ENCODE data around the gene CAMK2D. TPM values are rescaled to one million over a fixed set of nuclear protein-coding genes. Genes with fewer than 3 reads are reported as not detected.

CAMK2D gene
- total and polyA plus RNA-seq, 2 experiments from 2014 or later: 36.8 to 99.1 TPM

GRCh38 chr4:113560579-113560978, 201.0 kb downstream of the CAMK2D start:
- Histone ChIP-seq H3K4me2 (no peak overlapping the region), H3K27me3 (no peaks in the 10 kb centered on the region), H3K36me3 (replicated peaks; ENCODE audit: insufficient read depth, low read depth) (no peaks in the 10 kb centered on the region), H3K9me2 (replicated peaks; ENCODE audit: insufficient read depth) (no peaks in the 10 kb centered on the region), H3K4me1 (ENCODE audit: insufficient read depth) (no peaks in the 10 kb centered on the region), H3K27ac (peak overlapping the region; percentile 4), H2AFZ (no peak overlapping the region), H4K20me1 (ENCODE audit: insufficient read depth, poor library complexity, severe bottlenecking) (no peaks in the 10 kb centered on the region), H3K9me3 (ENCODE audit: low read depth) (no peaks in the 10 kb centered on the region), H3K79me2 (peaks cover 12% of the 10 kb centered on the region), H3K4me3 (no peak overlapping the region)
- DNase-seq (ENCODE audit: low spot score): no peak
- TF ChIP-seq EZH2 (IDR thresholded peaks at IDR 0.05; ENCODE audit: borderline replicate concordance) (no peak), EZH2phosphoT487 (IDR thresholded peaks at IDR 0.05; ENCODE audit: low read depth, severe bottlenecking, unreplicated experiment) (no peak), CTCF (IDR thresholded peaks at IDR 0.05; ENCODE audit: poor library complexity) (no peak)

GRCh38 chr4:113559947-113560346, 201.6 kb downstream of the CAMK2D start:
- TF ChIP-seq EZH2phosphoT487 (IDR thresholded peaks at IDR 0.05; ENCODE audit: low read depth, severe bottlenecking, unreplicated experiment): no peak
- TF ChIP-seq EZH2 (IDR thresholded peaks at IDR 0.05; ENCODE audit: borderline replicate concordance): no peak
- no peak for TF ChIP-seq CTCF (IDR thresholded peaks at IDR 0.05; ENCODE audit: poor library complexity)
- no peak overlapping the region for H3K4me3 ChIP-seq
- H3K4me1 ChIP-seq (ENCODE audit: insufficient read depth): no peaks in the 10 kb centered on the region
- 93% methylated on average over 5 of the region's 5 CpGs for WGBS (ENCODE audit: low lambda C conversion rate, missing lambda C conversion rate)
- no peaks in the 10 kb centered on the region for H3K36me3 ChIP-seq (replicated peaks; ENCODE audit: insufficient read depth, low read depth)
- no peak overlapping the region for H3K27ac ChIP-seq
- H4K20me1 ChIP-seq (ENCODE audit: insufficient read depth, poor library complexity, severe bottlenecking): no peaks in the 10 kb centered on the region
- H3K27me3 ChIP-seq: no peaks in the 10 kb centered on the region
- no peaks in the 10 kb centered on the region for H3K9me3 ChIP-seq (ENCODE audit: low read depth)
- H2AFZ ChIP-seq: no peak overlapping the region
- no peak overlapping the region for H3K4me2 ChIP-seq
- peaks cover 11% of the 10 kb centered on the region for H3K79me2 ChIP-seq
- no peak for DNase-seq (ENCODE audit: low spot score)
- no peaks in the 10 kb centered on the region for H3K9me2 ChIP-seq (replicated peaks; ENCODE audit: insufficient read depth)

GRCh38 chr4:113556382-113557134, 205.0 kb downstream of the CAMK2D start:
- Histone ChIP-seq H3K36me3 (replicated peaks; ENCODE audit: insufficient read depth, low read depth) (no peaks in the 10 kb centered on the region), H3K4me3 (no peak overlapping the region), H3K27ac (no peak overlapping the region), H3K79me2 (peaks cover 7% of the 10 kb centered on the region), H3K9me3 (ENCODE audit: low read depth) (no peaks in the 10 kb centered on the region), H3K9me2 (replicated peaks; ENCODE audit: insufficient read depth) (no peaks in the 10 kb centered on the region), H2AFZ (no peak overlapping the region), H3K27me3 (no peaks in the 10 kb centered on the region), H3K4me2 (no peak overlapping the region), H4K20me1 (ENCODE audit: insufficient read depth, poor library complexity, severe bottlenecking) (no peaks in the 10 kb centered on the region), H3K4me1 (ENCODE audit: insufficient read depth) (no peaks in the 10 kb centered on the region)
- 96% methylated on average over 4 of the region's 4 CpGs for WGBS (ENCODE audit: low lambda C conversion rate, missing lambda C conversion rate)
- no peak for DNase-seq (ENCODE audit: low spot score)
- TF ChIP-seq EZH2 (IDR thresholded peaks at IDR 0.05; ENCODE audit: borderline replicate concordance): no peak
- TF ChIP-seq EZH2phosphoT487 (IDR thresholded peaks at IDR 0.05; ENCODE audit: low read depth, severe bottlenecking, unreplicated experiment): no peak
- no peak for TF ChIP-seq CTCF (IDR thresholded peaks at IDR 0.05; ENCODE audit: poor library complexity)

Measured in hepatocyte (in vitro differentiated cells).